Choroid plexus epithelial cell (primary cell): ENCODE data around the gene GATA6.
"Not testable (repeated sequence)": the region's sequence is repeated elsewhere in the genome, so short reads cannot be mapped to it uniquely, and the experiment has no call there.

Source experiments
- DNase-seq: peaks from one replicate; pipeline ENCODE4 v3.0.0-alpha.2; 2010; ENCODE audit warnings: low read depth
- H3K4me3 ChIP-seq: 2 replicates; pipeline ENCODE4 v1.5.1; 2011; ENCODE audit warnings: low read depth, mild to moderate bottlenecking, control low read depth, low read length, moderate library complexity
- CTCF ChIP-seq: conservative IDR thresholded peaks from 2 replicates; pipeline ENCODE4 v1.5.1; 2011; ENCODE audit warnings: low read depth, mild to moderate bottlenecking, control low read depth, inconsistent platforms, low read length, moderate library complexity

GATA6 gene

GRCh38 chr18:22218835-22219234, 49.4 kb downstream of the GATA6 start:
- TF ChIP-seq CTCF = no peak

GRCh38 chr18:22219568-22220355, 50.4 kb downstream of the GATA6 start:
- DNase-seq = no peak
- TF ChIP-seq CTCF = peak; percentile 24
- H3K4me3 ChIP-seq = no peak overlapping the region

More at GRCh38 chr18:22218835-22219234, 49.4 kb downstream of the GATA6 start:
- DNase-seq = no peak
- no peak overlapping the region for H3K4me3 ChIP-seq

GRCh38 chr18:22220585-22220984, 51.2 kb downstream of the GATA6 start:
- not testable (repeated sequence) for DNase-seq, H3K4me3 ChIP-seq

- TF ChIP-seq CTCF = no peak
- no peak overlapping the region for H3K4me3 ChIP-seq
- no peak for DNase-seq
Measured at GRCh38 chr18:22221350-22221749, 52.0 kb downstream of the GATA6 start.

- no peak overlapping the region for H3K4me3 ChIP-seq
- peak; percentile 82 for DNase-seq
Measured at GRCh38 chr18:22223254-22223964, 54.0 kb downstream of the GATA6 start.

GRCh38 chr18:22223965-22224322, 54.6 kb downstream of the GATA6 start:
- no peak for DNase-seq
- TF ChIP-seq CTCF = no peak
- no peak overlapping the region for H3K4me3 ChIP-seq

More at GRCh38 chr18:22223254-22223964, 54.0 kb downstream of the GATA6 start:
- no peak for TF ChIP-seq CTCF

- no peak for TF ChIP-seq CTCF
- DNase-seq = no peak
- no peak overlapping the region for H3K4me3 ChIP-seq
Measured at GRCh38 chr18:22224339-22224738, 55.0 kb downstream of the GATA6 start.
